Loucy (cell line): Measurements from ENCODE around the gene RGS19.

ENCODE experiments used
- EZH2phosphoT487 ChIP-seq: fragments of 200-600 bp; IDR thresholded peaks from 2 replicates; pipeline ENCODE4 v1.6.1; 2018; ENCODE audit warnings: antibody characterized with exemption, mild to moderate bottlenecking, moderate library complexity, borderline replicate concordance
- TF ChIP-seq, protein P1 (sequence below): fragments of 200-600 bp; sonication (generic); conservative IDR thresholded peaks from 2 replicates; pipeline ENCODE4 v1.5.1; 2014; ENCODE audit warnings: mild to moderate bottlenecking, antibody characterized with exemption, low read length

DNA sequence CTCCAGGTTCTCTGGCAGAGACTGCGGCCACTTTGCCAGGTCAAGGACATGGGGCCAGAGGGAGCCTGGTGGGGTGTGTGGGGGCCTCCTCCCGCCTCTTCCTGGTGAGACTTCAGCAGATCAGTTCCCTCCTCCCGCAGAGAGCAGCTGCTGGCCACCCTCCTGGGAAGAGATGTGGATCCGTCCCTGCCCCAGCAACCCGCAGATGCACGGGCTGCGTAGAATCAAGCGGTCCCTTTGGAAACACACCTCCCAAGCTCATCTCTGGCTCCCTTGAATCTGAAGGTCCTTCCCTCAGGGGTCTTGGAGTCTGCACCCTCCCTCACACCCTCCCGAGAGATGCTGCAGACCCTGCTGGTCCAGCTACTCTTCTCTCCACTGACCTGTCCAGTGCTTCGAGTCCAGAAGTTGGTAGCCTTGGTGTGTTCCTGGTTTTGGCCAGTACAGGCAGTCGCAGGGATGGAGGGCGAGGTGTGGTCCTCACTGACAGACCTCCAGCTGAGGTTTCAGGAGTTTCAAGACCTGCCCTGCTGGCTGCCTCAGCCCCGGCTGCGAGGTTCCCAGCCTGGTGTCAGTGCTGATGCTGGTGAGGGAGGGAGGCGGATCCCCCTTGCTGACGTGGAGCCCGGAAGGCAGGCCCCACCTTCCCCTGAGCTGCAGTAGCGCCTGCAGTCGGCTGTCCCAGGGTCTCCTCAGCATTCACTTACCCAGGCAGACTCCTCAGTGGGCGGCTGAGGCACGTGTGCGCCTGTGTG, 27.8 kb upstream of the RGS19 start, which contains the start of gene NPBWR2:
- TF ChIP-seq, protein P1, sequence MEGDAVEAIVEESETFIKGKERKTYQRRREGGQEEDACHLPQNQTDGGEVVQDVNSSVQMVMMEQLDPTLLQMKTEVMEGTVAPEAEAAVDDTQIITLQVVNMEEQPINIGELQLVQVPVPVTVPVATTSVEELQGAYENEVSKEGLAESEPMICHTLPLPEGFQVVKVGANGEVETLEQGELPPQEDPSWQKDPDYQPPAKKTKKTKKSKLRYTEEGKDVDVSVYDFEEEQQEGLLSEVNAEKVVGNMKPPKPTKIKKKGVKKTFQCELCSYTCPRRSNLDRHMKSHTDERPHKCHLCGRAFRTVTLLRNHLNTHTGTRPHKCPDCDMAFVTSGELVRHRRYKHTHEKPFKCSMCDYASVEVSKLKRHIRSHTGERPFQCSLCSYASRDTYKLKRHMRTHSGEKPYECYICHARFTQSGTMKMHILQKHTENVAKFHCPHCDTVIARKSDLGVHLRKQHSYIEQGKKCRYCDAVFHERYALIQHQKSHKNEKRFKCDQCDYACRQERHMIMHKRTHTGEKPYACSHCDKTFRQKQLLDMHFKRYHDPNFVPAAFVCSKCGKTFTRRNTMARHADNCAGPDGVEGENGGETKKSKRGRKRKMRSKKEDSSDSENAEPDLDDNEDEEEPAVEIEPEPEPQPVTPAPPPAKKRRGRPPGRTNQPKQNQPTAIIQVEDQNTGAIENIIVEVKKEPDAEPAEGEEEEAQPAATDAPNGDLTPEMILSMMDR: no peak
- no peak for TF ChIP-seq EZH2phosphoT487
